NCI-H446 (cell line): ENCODE data around the gene GRAP.

Experiments
- DNase-seq, 2 experiments: peaks; one replicate each; lab custom pipeline; 2025; lab: John Stamatoyannopoulos, UW

The GRAP gene

DNA sequence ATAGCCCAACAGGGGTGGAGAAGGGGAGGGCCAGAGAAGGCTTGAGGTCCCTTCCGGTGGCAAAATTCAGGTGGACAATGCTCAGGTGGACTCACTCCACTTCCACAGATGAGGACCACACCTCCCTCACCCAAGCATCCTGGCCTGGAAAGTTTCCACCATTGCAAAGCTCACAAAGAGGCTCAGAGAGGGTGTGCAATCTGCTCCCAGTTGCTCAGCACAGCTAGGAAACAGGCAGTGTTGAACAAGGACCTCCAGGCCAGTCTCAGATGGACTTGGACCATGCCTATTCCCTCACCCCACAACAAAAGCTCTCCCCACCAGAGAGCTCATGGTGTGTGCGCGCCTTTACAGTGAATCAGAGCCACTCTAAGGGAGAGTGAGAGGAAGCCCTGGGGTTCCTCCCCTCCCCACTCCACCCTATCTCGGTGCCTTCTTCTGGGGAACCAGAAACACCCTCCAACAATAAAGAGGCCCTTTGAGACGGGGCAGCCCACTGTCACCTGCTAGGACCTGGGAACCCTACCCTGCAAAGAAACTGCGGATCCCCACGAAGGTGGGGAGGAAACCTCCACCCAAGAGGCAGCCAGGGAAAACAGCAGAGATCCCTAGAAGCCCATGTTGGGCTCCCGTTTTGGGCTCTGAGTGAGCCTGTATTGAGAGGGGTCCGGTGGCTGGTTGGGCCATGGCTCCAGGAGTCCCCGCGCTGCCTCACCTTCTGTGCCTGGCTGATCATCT, 43.8 kb downstream of the GRAP start:
- DNase-seq: no peak

DNA sequence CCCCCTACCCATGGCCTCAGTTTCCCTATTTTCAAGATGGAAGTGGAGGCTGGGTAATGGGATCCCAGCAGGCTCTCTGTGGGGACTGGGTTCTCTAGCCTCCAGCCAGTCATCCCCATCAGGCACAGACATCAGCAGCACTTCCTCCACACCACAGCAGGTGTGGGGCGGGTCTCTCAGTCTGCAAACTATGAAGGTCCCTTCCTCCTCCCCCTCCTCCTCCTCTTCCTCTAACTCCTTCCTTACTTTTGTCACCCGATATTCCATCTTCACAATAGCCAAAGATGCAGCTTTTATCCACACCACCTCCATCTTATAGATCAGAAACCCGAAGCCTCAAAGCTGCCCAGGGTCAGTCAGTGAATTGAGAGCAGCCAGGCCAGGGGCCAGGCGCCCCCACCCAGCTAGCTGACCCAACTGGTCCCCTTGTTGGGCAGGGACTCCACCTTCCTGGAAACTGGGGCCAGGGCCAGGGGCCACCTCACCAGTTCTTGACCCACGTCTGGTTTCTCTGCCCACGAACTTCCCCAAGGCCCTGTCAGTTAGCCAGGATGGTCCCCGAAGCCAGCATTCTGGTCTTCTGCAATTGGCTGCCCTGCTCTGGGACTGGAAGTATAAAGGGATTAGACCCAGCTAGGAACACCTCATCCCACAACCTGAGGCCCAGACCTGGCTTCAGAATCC, 44.7 kb downstream of the GRAP start:
- DNase-seq: no peak

GRCh38 chr17:19000531-19001325, 46.0 kb downstream of the GRAP start:
- DNase-seq: no peak

DNA sequence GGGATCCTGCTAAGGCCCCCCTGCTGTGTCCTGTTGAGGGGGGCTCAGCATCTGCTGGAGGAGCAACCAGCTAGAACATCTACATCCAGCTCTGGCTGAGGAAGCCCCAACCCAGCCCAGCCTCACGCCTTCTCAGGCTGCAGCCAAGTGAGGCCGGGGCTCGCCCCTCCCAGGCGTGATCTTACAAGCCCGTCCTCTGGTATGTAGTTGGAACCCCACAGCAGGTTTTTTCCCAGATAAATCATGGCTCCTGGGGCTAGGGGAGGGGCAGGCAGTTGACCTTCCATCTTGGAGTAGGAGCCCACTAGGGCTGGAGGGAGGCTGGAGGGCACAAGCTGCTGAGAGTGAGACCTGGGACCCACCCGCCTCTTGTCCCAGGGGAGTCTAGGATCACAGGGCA, 46.8 kb downstream of the GRAP start:
- no peak for DNase-seq

- no peak for DNase-seq
These were observed 47.4 kb downstream of the GRAP start for GRCh38 chr17:18999394-18999793.

GRCh38 chr17:18997650-18998196, 49.0 kb downstream of the GRAP start:
- DNase-seq: no peak

- DNase-seq: no peak
These were observed 50.3 kb downstream of the GRAP start for GRCh38 chr17:18996458-18996857.

DNA sequence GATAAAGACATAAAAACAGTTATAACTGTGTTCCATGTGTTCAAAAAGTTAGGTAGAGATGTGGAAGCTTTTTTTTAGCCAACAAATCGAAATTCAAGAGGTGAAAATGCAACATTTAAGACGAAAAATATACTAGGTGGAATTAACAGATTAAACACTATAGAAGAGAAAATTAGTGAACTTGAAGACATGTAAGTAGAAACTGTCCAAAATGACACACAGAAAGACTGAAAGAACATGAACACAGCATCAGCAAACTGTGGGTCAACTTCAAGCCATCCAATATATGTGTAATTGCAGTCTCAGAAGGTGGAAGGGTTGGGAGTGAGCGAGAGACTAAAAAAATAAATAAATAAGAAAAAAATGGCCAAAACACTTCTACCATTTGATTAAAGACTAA, 51.5 kb downstream of the GRAP start:
- no peak for DNase-seq

- DNase-seq: no peak
These were observed 52.1 kb downstream of the GRAP start for GRCh38 chr17:18994631-18995030.

GRCh38 chr17:18993905-18994526, 52.7 kb downstream of the GRAP start:
- DNase-seq: no peak

DNA sequence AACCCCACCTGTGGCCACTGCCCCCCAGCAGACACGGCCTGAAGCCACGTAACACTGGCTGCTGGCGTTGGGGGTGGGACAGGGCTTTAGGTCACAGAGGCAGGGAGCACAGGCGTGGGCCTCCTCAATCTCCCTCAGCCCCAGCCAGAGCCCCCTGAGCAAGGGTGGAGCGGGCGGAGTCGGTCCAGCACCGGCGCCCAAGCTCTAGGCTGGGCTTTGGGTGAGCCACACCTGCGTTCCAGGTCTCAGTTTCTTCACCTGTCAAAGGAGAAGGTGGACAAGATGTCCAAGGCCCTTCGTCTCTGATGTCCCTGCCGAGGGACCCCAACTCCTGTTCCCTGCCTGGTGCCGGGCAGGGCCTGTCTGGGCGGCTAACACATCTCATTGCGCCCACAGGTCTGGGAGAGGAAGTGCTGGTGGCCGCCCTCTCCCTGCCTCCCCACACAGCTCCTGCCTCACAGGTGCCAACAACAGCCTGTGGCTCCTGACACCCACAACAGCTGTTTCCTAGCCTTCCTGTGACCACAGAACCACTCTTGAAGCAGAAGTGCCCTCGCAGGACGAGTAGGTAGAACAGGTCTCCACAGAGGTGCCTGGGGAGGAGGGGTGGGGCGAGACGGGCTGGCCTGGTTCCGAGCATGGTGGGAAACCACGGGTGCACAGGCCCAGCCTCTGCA, 54.2 kb downstream of the GRAP start:
- DNase-seq: no peak

DNA sequence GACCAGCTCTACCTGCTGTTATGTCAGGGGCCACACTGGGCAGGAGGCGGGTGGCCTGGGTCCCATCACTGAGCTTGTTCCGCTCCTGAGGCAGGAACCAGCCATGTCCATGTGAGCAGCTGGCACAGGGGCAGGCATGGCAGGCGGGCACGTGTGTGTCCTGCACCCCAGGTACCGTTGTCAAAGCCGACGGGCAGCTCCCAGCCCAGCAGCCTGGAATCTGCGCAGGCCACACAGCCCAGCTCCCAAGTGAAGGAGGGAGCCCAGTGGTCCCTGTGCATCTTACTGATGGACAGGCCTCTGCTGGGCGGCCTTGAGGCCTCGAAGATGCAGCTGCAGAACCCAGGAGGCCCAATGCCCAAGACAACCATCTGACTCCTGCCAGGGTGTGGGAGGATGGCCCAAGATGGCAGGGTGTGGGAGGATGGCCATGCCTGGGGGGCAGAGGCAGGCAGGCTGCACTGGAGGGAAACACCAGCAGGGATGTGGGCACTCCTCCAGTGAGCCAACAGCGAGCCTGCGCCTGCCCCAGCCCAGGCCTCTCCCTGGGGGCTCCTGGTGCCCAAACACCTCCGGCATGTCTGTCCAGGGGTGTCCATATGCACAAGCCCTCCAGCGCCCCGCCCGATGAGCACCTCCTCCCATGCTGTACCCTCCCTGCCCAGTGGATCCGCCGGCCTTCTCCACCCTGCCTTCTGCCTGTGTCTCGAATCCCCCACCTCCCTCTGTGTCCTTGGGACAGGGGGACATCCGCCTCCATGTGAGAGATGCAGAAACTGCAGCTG, 55.0 kb downstream of the GRAP start:
- DNase-seq: no peak

DNA sequence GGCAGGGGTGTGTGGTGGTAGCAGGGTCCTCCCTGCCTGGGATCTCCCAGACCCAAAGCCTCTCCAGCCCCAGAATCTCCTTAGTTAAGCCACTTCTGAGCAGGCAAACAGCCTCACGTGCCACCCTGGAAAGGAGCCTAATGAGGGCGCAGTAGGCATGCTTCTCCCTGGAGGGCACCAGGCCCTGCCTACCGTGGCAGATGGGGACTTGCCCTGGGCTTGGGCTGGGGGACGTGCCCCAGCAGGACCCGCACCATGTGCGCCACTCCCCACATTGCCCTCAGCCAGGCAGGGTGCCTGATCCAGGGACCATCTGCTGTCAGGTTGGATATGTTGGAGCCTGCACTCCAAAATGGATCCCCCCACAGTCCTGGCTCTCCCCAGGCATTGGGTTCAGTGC, 56.4 kb downstream of the GRAP start:
- DNase-seq: peak; percentile 5 to 75

GRCh38 chr17:18988546-18989173, 58.1 kb downstream of the GRAP start:
- DNase-seq: no peak

DNA sequence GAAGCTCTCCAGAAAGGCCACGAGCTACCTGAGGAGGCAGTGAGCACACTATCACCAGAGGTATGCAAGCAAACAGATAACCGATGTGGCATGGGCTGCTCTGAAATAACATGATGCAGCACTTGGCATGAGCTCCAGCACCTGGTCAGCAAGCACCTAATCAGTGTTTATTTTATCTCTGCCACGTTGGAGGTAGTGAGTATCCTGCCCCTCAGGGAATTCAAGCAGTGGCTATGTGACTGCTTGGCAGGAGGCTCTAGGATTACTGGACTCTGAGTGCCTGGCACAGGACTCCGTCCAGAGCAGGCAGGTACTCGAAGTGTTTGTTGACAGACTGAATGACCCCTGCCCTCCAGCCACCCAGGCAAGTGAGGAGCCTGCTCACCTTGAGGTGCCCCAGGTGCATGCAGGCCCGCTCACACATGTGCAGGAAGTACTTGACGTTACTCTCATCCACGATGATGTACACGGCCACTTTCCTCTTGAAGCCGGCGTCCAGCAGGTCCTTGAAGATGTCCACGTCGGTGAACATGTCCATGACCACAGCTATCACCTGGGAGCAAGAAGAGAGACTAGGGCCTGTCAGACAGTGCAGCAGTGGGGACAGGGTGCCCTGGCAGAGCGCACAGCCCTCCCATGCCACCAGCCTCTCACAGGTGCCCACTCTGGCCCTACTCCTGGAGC, 58.8 kb downstream of the GRAP start:
- DNase-seq: no peak

DNA sequence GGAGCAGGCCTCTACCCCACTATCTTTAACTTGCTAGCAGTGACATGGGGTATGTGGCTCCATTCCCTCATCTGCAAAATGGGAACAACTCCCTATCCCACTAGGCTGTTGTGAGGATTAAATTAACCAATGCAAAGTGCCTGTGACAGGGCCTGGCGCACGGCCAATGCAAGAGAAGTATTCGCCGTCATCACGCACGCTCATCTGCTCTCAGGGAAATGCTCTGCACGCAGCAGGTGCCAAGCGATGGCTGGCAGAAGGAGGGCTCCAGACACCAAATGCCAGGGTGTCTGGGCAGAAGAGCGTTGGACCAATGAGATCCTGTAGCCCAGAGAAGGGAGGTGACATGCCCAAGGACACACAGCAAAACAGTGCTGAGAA, 59.5 kb downstream of the GRAP start:
- DNase-seq: no peak

- DNase-seq: no peak
These were observed 60.1 kb downstream of the GRAP start for GRCh38 chr17:18986541-18987229.

DNA sequence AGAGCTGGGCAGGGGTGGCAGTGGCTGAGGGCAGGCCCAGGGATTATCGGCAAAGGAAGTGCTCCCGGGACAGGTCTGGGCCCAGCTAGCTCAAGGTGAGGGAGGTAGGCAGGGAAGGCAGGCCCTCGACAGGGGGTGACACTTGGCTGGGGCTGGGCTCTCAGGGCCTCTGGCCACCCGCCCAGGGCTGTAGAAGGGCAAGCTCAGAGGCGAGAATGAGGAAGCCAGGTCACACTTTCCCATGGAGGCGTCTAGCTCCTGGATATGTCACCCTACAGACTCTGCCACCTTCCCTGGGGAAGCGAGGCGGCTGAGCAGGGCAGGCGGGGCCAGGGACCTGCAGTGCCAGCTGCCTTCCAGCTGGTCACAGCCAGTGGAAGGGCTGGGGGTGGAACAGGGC, 61.3 kb downstream of the GRAP start:
- no peak for DNase-seq
